ENCODE data around the gene DDX3X.

DNA sequence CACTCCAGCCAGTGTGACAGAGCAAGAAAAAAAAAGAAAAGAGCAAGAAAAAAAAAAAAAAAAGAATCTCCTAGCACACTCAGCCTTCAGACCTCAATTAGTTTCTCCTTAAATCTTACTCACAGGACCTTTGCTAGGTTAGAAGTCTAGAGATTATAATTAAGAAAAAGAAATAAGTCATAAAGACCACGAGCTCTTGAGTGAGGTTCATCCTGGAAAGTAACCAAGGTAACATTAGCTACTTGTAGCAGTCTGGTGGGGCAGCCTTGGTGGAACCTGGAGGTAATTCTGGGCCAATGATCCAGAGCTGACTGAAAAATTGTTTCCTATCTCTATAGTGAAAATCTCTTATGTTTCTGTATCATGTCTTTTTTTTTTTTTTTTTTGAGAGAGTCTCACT, 21.2 kb upstream of the DDX3X start:
- TF ChIP-seq POLR2A (IDR thresholded peaks at IDR 0.05; ENCODE audit: low read depth, low read length): no peak
- TF ChIP-seq SPI1 (IDR thresholded peaks at IDR 0.05; ENCODE audit: low read depth, low read length): no peak
- TF ChIP-seq POLR2AphosphoS5 (IDR thresholded peaks at IDR 0.05; ENCODE audit: low read depth, low read length): no peak
- no peak for TF ChIP-seq TAF1 (IDR thresholded peaks at IDR 0.05; ENCODE audit: low read depth, low read length)
- TF ChIP-seq PAX5 (IDR thresholded peaks at IDR 0.05; ENCODE audit: insufficient read depth, low read length, severe bottlenecking): no peak
- no peak for TF ChIP-seq POU2F2 (IDR thresholded peaks at IDR 0.05; ENCODE audit: low read depth, low read length)

Measured in GM12891 (cell line).